ENCODE measurements around the gene PPFIA1.

PPFIA1 gene

DNA sequence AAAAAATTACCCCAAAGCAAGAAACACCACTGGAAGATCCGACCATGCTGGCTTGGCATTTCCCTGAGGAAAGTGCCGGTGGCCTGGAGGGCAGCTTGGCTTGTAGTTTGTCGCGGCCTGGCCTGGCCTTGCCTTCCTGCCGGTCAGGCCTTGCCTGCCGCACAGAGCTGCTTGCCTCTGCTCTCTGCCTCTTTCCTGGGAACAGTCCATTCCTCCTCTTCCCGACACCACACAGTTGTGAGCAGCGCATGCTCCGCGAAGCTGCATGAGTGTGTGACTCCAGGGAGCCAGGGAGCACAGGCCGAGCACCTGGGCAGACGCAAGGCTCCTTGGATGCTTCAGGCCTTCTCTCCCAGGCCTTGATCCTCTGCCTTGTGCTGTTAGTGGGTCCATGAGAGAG lies 147.6 kb downstream of the PPFIA1 start:
- Histone ChIP-seq H3K27me3 (ENCODE audit: control insufficient read depth, insufficient read depth, low read length) (no peaks in the 10 kb centered on the region), H3K9me3 (ENCODE audit: control insufficient read depth, low read length) (no peaks in the 10 kb centered on the region), H3K4me1 (ENCODE audit: control insufficient read depth, insufficient read depth, low read length) (no peaks in the 10 kb centered on the region), H3K9ac (ENCODE audit: low read length) (no peak overlapping the region), H3K4me3 (ENCODE audit: low read length) (no peak overlapping the region), H3K36me3 (ENCODE audit: control insufficient read depth, insufficient read depth, low read length) (peaks cover 15% of the 10 kb centered on the region)

DNA sequence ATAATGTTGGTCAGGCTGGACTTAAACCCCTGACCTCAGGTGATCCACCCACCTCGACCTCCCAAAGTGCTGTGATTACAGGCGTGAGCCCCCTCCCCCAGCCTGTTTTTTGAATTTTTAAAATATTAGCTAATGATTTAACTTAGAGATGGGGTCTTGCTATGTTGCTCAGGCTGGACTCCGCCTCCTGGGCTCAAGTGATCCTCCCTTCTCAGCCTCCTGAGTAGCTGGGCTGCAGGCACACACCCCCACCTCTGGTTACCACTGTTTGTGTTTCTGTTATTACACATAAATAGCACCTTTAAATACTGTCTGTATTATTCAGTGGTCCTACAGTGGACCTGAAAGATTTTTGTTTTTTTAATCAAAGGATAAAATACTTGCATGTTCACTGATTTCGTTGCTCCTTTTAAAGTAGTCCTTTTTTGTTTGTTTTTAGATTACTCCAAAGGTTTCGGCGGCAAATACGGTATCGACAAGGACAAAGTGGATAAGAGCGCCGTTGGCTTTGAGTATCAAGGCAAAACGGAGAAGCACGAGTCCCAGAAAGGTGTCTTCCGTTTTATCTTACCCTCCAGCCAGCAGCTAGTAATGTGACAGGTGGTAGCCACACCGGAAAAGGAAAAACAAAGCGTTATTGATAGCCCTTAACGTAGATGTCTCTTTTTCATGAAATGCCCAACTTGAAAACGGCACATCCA lies 149.0 kb downstream of the PPFIA1 start:
- Histone ChIP-seq H3K27me3 (ENCODE audit: control insufficient read depth, insufficient read depth, low read length) (no peaks in the 10 kb centered on the region), H3K9ac (ENCODE audit: low read length) (no peak overlapping the region), H3K4me1 (ENCODE audit: control insufficient read depth, insufficient read depth, low read length) (no peaks in the 10 kb centered on the region), H3K9me3 (ENCODE audit: control insufficient read depth, low read length) (no peaks in the 10 kb centered on the region), H3K4me3 (ENCODE audit: low read length) (no peak overlapping the region), H3K36me3 (ENCODE audit: control insufficient read depth, insufficient read depth, low read length) (peaks cover 12% of the 10 kb centered on the region)

DNA sequence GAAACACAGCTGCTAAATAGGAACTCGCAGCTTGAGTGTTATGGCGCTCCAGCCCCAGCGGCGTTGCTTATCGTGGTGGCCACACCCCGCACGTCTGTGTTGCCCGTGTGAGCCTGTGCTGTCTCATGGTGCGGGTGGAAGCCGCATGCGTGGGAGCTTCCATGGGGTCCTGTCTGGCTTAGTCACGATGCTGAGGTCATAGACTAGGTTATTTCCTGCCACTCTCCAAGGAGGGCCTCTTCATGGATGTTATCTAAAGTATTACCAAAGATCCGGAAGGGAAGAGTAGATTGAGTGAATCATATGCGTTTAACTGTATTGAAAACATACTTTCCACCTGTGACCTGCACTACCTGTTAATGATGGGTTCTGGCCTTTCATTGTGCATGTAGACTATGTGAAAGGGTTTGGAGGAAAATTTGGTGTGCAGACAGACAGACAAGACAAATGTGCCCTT lies 149.5 kb downstream of the PPFIA1 start:
- H3K9me3 ChIP-seq (ENCODE audit: control insufficient read depth, low read length) = no peaks in the 10 kb centered on the region
- peaks cover 8% of the 10 kb centered on the region for H3K36me3 ChIP-seq (ENCODE audit: control insufficient read depth, insufficient read depth, low read length)
- no peaks in the 10 kb centered on the region for H3K4me1 ChIP-seq (ENCODE audit: control insufficient read depth, insufficient read depth, low read length)
- H3K9ac ChIP-seq (ENCODE audit: low read length) = no peak overlapping the region
- H3K27me3 ChIP-seq (ENCODE audit: control insufficient read depth, insufficient read depth, low read length) = no peaks in the 10 kb centered on the region
- no peak overlapping the region for H3K4me3 ChIP-seq (ENCODE audit: low read length)

DNA sequence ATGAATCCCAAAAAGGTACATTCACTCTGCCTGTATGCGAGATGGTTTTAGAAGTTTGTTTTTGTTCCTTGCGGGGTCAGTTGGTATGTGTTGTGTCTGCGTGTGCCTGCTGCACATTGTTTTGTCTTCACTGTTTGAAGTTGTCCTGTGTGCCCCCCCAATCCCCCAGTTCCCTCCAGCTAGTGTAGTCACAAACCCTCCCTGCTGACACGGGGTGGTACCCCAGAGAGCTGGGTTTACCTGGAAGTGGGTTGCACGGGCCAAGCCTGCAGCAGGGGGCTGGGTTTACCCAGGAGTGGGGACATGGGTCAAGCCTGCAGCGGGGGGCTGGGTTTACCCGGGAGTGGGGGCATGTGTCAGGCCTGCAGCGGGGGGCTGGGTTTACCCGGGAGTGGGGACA lies 150.0 kb downstream of the PPFIA1 start:
- Histone ChIP-seq H3K9ac (ENCODE audit: low read length) (no peak overlapping the region), H3K4me3 (ENCODE audit: low read length) (no peak overlapping the region), H3K36me3 (ENCODE audit: control insufficient read depth, insufficient read depth, low read length) (peaks cover 8% of the 10 kb centered on the region), H3K9me3 (ENCODE audit: control insufficient read depth, low read length) (no peaks in the 10 kb centered on the region), H3K4me1 (ENCODE audit: control insufficient read depth, insufficient read depth, low read length) (no peaks in the 10 kb centered on the region), H3K27me3 (ENCODE audit: control insufficient read depth, insufficient read depth, low read length) (no peaks in the 10 kb centered on the region)

DNA sequence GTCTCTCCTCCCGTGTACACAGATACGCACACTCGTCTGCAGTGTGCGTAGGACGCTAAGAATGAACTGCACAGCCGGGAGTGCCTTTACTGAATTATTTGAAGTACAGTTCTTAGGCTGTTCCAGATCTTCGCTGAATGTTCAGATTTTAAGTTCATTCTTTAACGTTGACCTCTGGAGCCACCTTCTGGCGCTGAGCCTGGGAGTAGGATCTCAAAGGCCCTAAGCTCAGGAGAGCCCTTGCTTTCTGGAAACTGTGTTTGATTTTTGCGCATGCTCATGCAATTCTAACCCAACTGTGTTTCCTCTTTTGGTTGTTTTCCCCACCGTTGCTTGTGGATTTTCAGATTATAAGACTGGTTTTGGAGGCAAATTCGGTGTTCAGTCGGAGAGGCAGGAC lies 150.6 kb downstream of the PPFIA1 start:
- no peak overlapping the region for H3K9ac ChIP-seq (ENCODE audit: low read length)
- no peaks in the 10 kb centered on the region for H3K27me3 ChIP-seq (ENCODE audit: control insufficient read depth, insufficient read depth, low read length)
- H3K36me3 ChIP-seq (ENCODE audit: control insufficient read depth, insufficient read depth, low read length) = peaks cover 8% of the 10 kb centered on the region

DNA sequence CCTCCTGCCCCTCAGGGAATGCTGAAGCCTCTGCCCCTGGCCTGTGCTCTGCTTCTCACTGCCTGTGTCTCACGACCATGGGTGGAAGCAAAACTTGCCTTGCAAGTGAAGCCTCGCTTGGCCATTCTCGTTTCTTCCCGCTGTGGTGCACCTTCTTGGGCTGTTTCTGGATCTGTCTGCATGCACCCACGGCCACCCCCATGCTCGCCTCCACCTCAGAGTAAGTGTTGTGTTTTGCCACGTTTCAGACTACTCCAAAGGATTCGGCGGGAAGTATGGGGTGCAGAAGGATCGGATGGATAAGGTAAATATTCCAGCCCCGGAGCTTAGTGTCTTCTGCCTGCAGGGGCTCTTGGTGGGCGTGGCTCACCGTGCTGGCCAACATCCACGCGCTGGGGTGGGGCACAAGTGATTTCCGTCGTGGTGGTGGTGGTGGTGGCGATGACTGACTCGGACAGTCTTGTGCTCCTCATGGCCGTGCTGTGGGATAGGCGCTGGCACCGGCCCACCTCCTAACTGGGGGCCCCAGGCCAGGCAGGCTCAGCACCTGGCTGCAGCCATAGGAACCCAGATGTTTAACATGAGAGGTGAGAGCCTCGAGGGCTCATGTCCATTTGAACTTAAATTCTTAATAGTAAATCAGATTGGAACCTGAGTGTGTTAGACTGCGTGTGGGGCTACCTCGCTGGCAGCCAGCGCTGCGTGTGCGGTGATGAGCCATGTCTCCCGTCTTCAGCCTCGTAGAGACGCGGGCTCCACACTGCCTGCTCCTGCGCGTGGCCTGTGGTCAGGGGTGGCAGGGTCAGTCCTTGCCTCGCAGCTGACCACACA lies 152.4 kb downstream of the PPFIA1 start:
- H3K4me1 ChIP-seq (ENCODE audit: control insufficient read depth, insufficient read depth, low read length) = no peaks in the 10 kb centered on the region
- H3K36me3 ChIP-seq (ENCODE audit: control insufficient read depth, insufficient read depth, low read length) = peaks cover 4% of the 10 kb centered on the region
- H3K9ac ChIP-seq (ENCODE audit: low read length) = no peak overlapping the region
- H3K27me3 ChIP-seq (ENCODE audit: control insufficient read depth, insufficient read depth, low read length) = no peaks in the 10 kb centered on the region
- no peak overlapping the region for H3K4me3 ChIP-seq (ENCODE audit: low read length)
- H3K9me3 ChIP-seq (ENCODE audit: control insufficient read depth, low read length) = no peaks in the 10 kb centered on the region

More for the DNA sequence above, 150.6 kb downstream of the PPFIA1 start:
- no peaks in the 10 kb centered on the region for H3K9me3 ChIP-seq (ENCODE audit: control insufficient read depth, low read length)
- no peak overlapping the region for H3K4me3 ChIP-seq (ENCODE audit: low read length)
- no peaks in the 10 kb centered on the region for H3K4me1 ChIP-seq (ENCODE audit: control insufficient read depth, insufficient read depth, low read length)

DNA sequence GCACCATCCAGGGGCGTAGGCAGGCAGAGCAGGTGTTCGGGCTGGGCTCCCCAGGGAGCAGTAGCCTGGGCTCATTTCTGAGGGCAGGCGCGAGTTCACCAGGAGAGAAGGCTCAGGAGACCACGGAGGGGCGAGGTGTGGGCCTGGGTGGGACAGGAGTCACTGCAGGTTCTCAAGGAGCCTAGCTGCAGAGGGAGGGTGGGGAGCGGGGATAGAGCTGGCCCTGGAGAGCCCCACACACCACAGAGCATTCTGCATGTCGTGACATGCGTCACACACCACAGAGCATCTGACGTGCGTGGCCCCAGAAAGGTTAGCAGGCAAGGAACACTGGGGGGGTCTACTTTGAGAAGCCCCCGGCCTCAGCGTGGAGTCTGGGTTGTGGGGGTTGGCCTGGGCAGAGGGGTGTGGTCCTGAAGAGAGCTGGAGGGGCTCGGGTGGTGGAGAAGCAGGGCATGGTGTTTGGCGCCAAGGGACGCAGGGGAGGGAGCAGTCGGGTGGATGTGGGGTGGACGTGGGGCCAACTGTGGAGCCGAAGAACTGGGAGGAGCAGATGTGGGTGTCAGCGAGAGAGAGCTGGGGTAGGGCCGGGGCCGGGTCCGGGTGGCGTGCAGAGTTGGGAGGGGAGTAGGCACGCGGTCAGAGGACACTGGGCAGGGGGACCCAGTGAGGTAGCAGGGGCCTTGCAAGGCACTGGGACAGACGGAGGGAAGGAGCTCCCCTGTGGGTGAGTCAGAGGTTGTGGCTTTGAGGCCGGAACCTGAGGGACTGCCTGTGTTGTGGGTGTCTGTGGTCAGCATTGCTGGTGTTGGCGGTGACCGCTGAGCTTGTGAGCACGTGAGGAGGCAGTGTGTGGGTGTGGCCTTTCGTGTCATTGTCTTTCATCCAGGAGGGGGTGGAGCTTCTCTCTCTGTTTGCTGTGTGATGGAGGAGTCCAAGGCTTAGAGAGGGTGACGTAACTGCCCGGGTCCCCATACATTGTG lies 153.3 kb downstream of the PPFIA1 start:
- Histone ChIP-seq H3K36me3 (ENCODE audit: control insufficient read depth, insufficient read depth, low read length) (peaks cover 4% of the 10 kb centered on the region), H3K4me3 (ENCODE audit: low read length) (no peak overlapping the region), H3K9me3 (ENCODE audit: control insufficient read depth, low read length) (no peaks in the 10 kb centered on the region)

DNA sequence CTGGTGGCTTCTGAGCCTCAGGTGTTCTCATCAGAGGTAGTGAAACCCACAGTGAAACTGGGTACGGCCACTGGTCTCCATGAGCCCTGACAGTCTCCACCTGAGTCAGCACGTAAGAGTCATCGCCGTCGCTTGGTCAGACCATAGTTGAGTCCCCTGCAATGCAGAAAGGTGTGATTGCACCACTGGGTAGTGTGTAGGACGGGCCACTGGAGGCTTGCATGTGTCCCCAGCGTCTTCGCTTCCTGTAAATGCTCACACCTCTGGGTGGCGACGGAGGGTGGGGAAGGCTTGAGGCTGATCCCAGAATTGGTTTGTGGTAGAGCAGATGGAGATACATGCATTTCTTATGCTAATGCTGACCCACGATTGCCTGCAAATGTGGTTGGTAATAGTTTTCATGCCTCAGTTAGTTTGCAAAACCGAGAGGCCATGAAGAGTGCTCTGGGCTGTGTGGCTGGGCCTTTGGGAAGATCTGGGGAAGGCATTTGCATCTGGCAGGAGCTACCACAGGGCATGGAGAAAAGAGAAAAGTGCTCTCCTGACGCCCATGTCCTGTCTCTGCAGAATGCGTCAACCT lies 154.4 kb downstream of the PPFIA1 start:
- H3K9me3 ChIP-seq (ENCODE audit: control insufficient read depth, low read length) = no peaks in the 10 kb centered on the region
- H3K9ac ChIP-seq (ENCODE audit: low read length) = no peak overlapping the region
- no peak overlapping the region for H3K4me3 ChIP-seq (ENCODE audit: low read length)
- H3K36me3 ChIP-seq (ENCODE audit: control insufficient read depth, insufficient read depth, low read length) = peaks cover 6% of the 10 kb centered on the region
- H3K27me3 ChIP-seq (ENCODE audit: control insufficient read depth, insufficient read depth, low read length) = no peaks in the 10 kb centered on the region
- H3K4me1 ChIP-seq (ENCODE audit: control insufficient read depth, insufficient read depth, low read length) = no peaks in the 10 kb centered on the region

More for the DNA sequence above, 153.3 kb downstream of the PPFIA1 start:
- H3K27me3 ChIP-seq (ENCODE audit: control insufficient read depth, insufficient read depth, low read length) = no peaks in the 10 kb centered on the region
- no peaks in the 10 kb centered on the region for H3K4me1 ChIP-seq (ENCODE audit: control insufficient read depth, insufficient read depth, low read length)
- no peak overlapping the region for H3K9ac ChIP-seq (ENCODE audit: low read length)

DNA sequence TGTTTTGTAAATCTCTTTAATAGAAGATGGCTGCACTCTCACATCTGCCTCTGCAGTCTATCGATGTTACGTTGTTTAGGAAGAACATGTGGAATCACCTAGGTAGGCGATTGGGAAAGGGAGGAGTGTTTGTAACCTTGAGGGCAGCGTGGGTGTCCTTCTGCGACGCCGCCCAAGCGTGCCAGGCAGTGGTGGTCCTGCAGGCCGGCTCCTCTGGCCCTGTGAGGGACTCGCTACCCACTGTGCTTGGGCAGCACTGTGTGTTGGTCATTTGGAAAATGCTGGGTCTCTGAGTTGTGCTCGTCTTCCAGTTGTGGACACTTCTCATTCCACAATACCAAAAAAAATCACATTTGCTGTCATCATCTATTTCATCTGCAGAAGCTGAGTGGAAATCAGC lies 156.9 kb downstream of the PPFIA1 start:
- Histone ChIP-seq H3K4me3 (ENCODE audit: low read length) (no peak overlapping the region), H3K9me3 (ENCODE audit: control insufficient read depth, low read length) (no peaks in the 10 kb centered on the region), H3K4me1 (ENCODE audit: control insufficient read depth, insufficient read depth, low read length) (no peaks in the 10 kb centered on the region), H3K36me3 (ENCODE audit: control insufficient read depth, insufficient read depth, low read length) (peaks cover 7% of the 10 kb centered on the region), H3K9ac (ENCODE audit: low read length) (no peak overlapping the region), H3K27me3 (ENCODE audit: control insufficient read depth, insufficient read depth, low read length) (no peaks in the 10 kb centered on the region)

DNA sequence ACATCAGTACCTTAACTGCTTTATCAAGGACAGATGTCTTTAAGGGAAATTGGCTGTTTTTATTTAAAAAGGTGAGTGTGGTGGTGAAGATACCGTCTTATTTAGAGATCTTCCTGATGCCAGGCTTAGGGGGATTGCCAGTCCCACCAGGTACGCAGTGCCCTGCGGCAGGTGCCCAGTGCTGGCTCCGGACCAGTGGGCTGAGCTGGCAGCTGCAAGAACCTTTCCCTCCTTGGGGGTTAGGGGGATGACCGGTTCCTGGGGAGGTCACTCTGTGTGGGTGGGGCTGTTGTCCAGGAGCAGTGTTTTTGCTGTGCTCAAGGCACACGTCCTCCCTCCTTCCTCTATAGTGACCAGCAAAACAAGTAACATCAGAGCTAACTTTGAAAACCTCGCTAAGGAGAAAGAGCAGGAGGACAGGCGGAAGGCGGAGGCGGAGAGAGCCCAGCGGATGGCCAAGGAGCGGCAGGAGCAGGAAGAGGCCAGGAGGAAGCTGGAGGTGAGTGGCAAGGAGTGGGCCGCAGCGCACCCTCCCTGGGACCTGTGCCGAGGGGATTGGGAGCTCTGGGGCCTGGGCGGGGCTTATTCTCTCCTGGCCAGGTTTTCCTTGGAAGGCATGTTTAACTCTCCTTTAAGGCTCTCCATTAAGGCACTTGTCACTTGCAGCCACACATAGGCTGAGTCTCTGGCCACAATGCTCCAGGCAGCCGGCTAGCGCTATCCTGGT lies 158.4 kb downstream of the PPFIA1 start:
- Histone ChIP-seq H3K9me3 (ENCODE audit: control insufficient read depth, low read length) (no peaks in the 10 kb centered on the region), H3K27me3 (ENCODE audit: control insufficient read depth, insufficient read depth, low read length) (no peaks in the 10 kb centered on the region), H3K36me3 (ENCODE audit: control insufficient read depth, insufficient read depth, low read length) (peaks cover 8% of the 10 kb centered on the region), H3K4me3 (ENCODE audit: low read length) (no peak overlapping the region), H3K4me1 (ENCODE audit: control insufficient read depth, insufficient read depth, low read length) (no peaks in the 10 kb centered on the region), H3K9ac (ENCODE audit: low read length) (no peak overlapping the region)

DNA sequence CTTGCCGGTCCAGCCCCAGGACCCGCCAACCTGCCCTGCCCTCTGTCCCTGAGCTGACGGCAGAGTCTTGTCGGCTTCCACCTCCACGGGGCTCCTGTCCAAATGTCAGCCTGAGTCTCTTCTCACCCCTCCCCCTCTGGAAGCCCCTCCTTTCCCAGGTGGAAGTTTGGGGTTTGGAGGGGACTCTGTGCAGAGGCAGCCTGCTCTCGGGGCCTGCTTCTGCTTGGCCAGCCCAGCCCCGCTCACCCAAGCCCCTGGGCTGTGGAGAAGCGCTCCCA lies 158.9 kb downstream of the PPFIA1 start:
- Histone ChIP-seq H3K36me3 (ENCODE audit: control insufficient read depth, insufficient read depth, low read length) (peaks cover 13% of the 10 kb centered on the region), H3K9me3 (ENCODE audit: control insufficient read depth, low read length) (no peaks in the 10 kb centered on the region), H3K27me3 (ENCODE audit: control insufficient read depth, insufficient read depth, low read length) (no peaks in the 10 kb centered on the region), H3K9ac (ENCODE audit: low read length) (no peak overlapping the region), H3K4me1 (ENCODE audit: control insufficient read depth, insufficient read depth, low read length) (no peaks in the 10 kb centered on the region), H3K4me3 (ENCODE audit: low read length) (no peak overlapping the region)
